ENCODE data around the gene OSBP2.

OSBP2 gene

GRCh38 chr22:30822216-30823014 is 127.7 kb downstream of the OSBP2 start:
- no peak overlapping the region for H2BK120ac ChIP-seq (ENCODE audit: low read depth, low read length)
- H3K27me3 ChIP-seq (ENCODE audit: control insufficient read depth in 1 of 2, insufficient read depth in 1 of 2, low read length in 2 of 2), result peaks cover 19 to 80% of the 10 kb centered on the region in 2 experiments
- H3K4ac ChIP-seq (ENCODE audit: low read depth in 1 of 2, low read length in 2 of 2), result no peak overlapping the region
- no peaks in the 10 kb centered on the region for H3K79me1 ChIP-seq (replicated peaks; ENCODE audit: low read length, poor library complexity, severe bottlenecking)
- H3K14ac ChIP-seq (ENCODE audit: low read length in 2 of 2), result no peak overlapping the region
- no peak overlapping the region for H2BK5ac ChIP-seq (ENCODE audit: low read depth, low read length, poor library complexity, severe bottlenecking)
- H3K18ac ChIP-seq (ENCODE audit: low read depth in 1 of 2, low read length in 2 of 2), result no peak overlapping the region
- H3K36me3 ChIP-seq (ENCODE audit: control insufficient read depth in 1 of 2, insufficient read depth in 2 of 2, low read depth in 1 of 2, low read length in 2 of 2), result peaks cover 0 to 3% of the 10 kb centered on the region in 2 experiments
- H4K91ac ChIP-seq (ENCODE audit: low read length), result no peak overlapping the region
- 7% methylated on average over 59 of the region's 87 CpGs for WGBS
- no peak overlapping the region for H2BK12ac ChIP-seq (ENCODE audit: low read length in 2 of 2)
- peak overlapping the region; percentile 69 for H3K9ac ChIP-seq (ENCODE audit: low read length)
- H2BK15ac ChIP-seq (ENCODE audit: low read depth, poor library complexity, severe bottlenecking), result no peak overlapping the region
- no peak overlapping the region for H2AFZ ChIP-seq (ENCODE audit: low read depth, low read length)
- no peak for DNase-seq
- no peak overlapping the region for H3K27ac ChIP-seq (ENCODE audit: low read length, poor library complexity, severe bottlenecking)
- H3K4me1 ChIP-seq (ENCODE audit: control insufficient read depth, insufficient read depth, low read depth, low read length), result peaks cover 9% of the 10 kb centered on the region
- no peaks in the 10 kb centered on the region for H3K9me3 ChIP-seq (ENCODE audit: control insufficient read depth, low read length)
- H3K4me3 ChIP-seq (ENCODE audit: insufficient read depth in 1 of 2, low read depth in 1 of 2, low read length in 2 of 2), result peak overlapping the region; percentile 42 to 78
- H4K8ac ChIP-seq (ENCODE audit: low read length), result no peak overlapping the region
- H3K23ac ChIP-seq (ENCODE audit: low read length in 2 of 2), result no peak overlapping the region
- no peak overlapping the region for H2AK5ac ChIP-seq (ENCODE audit: low read length, severe bottlenecking)
- peak overlapping the region; percentile 77 for H3K4me2 ChIP-seq (ENCODE audit: low read length, poor library complexity, severe bottlenecking)

- peaks cover 19 to 83% of the 10 kb centered on the region in 2 experiments for H3K27me3 ChIP-seq (ENCODE audit: control insufficient read depth in 1 of 2, insufficient read depth in 1 of 2, low read length in 2 of 2)
Observed at GRCh38 chr22:30823015-30823370, 128.3 kb downstream of the OSBP2 start.

GRCh38 chr22:30824096-30824495 is 129.4 kb downstream of the OSBP2 start:
- no peak overlapping the region for H3K27ac ChIP-seq (ENCODE audit: low read length, poor library complexity, severe bottlenecking)
- H3K14ac ChIP-seq (ENCODE audit: low read length in 2 of 2), result no peak overlapping the region
- H3K36me3 ChIP-seq (ENCODE audit: control insufficient read depth in 1 of 2, insufficient read depth in 2 of 2, low read depth in 1 of 2, low read length in 2 of 2), result peaks cover 0 to 3% of the 10 kb centered on the region in 2 experiments
- H3K23ac ChIP-seq (ENCODE audit: low read length in 2 of 2), result peak overlapping the region in 1 of 2 experiments; percentile 52
- no peak overlapping the region for H2AFZ ChIP-seq (ENCODE audit: low read depth, low read length)
- 93% methylated on average over 5 of the region's 8 CpGs for WGBS
- H3K79me1 ChIP-seq (replicated peaks; ENCODE audit: low read length, poor library complexity, severe bottlenecking), result no peaks in the 10 kb centered on the region
- H3K4me1 ChIP-seq (ENCODE audit: control insufficient read depth, insufficient read depth, low read depth, low read length), result peaks cover 9% of the 10 kb centered on the region
- H3K18ac ChIP-seq (ENCODE audit: low read depth in 1 of 2, low read length in 2 of 2), result no peak overlapping the region
- peaks cover 19 to 84% of the 10 kb centered on the region in 2 experiments for H3K27me3 ChIP-seq (ENCODE audit: control insufficient read depth in 1 of 2, insufficient read depth in 1 of 2, low read length in 2 of 2)
- no peak overlapping the region for H4K91ac ChIP-seq (ENCODE audit: low read length)
- no peak overlapping the region for H2AK5ac ChIP-seq (ENCODE audit: low read length, severe bottlenecking)
- no peak overlapping the region for H2BK120ac ChIP-seq (ENCODE audit: low read depth, low read length)
- no peak overlapping the region for H4K8ac ChIP-seq (ENCODE audit: low read length)
- no peak overlapping the region for H2BK5ac ChIP-seq (ENCODE audit: low read depth, low read length, poor library complexity, severe bottlenecking)
- H3K4me3 ChIP-seq (ENCODE audit: insufficient read depth in 1 of 2, low read depth in 1 of 2, low read length in 2 of 2), result no peak overlapping the region
- no peak overlapping the region for H3K4ac ChIP-seq (ENCODE audit: low read depth in 1 of 2, low read length in 2 of 2)
- H2BK12ac ChIP-seq (ENCODE audit: low read length in 2 of 2), result no peak overlapping the region
- H3K9me3 ChIP-seq (ENCODE audit: control insufficient read depth, low read length), result no peaks in the 10 kb centered on the region
- H2BK15ac ChIP-seq (ENCODE audit: low read depth, poor library complexity, severe bottlenecking), result no peak overlapping the region
- no peak for DNase-seq
- no peak overlapping the region for H3K4me2 ChIP-seq (ENCODE audit: low read length, poor library complexity, severe bottlenecking)
- H3K9ac ChIP-seq (ENCODE audit: low read length), result no peak overlapping the region

More at GRCh38 chr22:30823015-30823370, 128.3 kb downstream of the OSBP2 start:
- no peak overlapping the region for H3K23ac ChIP-seq (ENCODE audit: low read length in 2 of 2)
- 25% methylated on average over 11 of the region's 11 CpGs for WGBS
- no peak overlapping the region for H3K18ac ChIP-seq (ENCODE audit: low read depth in 1 of 2, low read length in 2 of 2)
- no peaks in the 10 kb centered on the region for H3K79me1 ChIP-seq (replicated peaks; ENCODE audit: low read length, poor library complexity, severe bottlenecking)
- no peaks in the 10 kb centered on the region for H3K9me3 ChIP-seq (ENCODE audit: control insufficient read depth, low read length)
- peaks cover 0 to 3% of the 10 kb centered on the region in 2 experiments for H3K36me3 ChIP-seq (ENCODE audit: control insufficient read depth in 1 of 2, insufficient read depth in 2 of 2, low read depth in 1 of 2, low read length in 2 of 2)
- H3K4ac ChIP-seq (ENCODE audit: low read depth in 1 of 2, low read length in 2 of 2), result no peak overlapping the region
- no peak overlapping the region for H2BK12ac ChIP-seq (ENCODE audit: low read length in 2 of 2)
- DNase-seq, result no peak
- peaks cover 9% of the 10 kb centered on the region for H3K4me1 ChIP-seq (ENCODE audit: control insufficient read depth, insufficient read depth, low read depth, low read length)
- H2AFZ ChIP-seq (ENCODE audit: low read depth, low read length), result no peak overlapping the region
- H3K9ac ChIP-seq (ENCODE audit: low read length), result peak overlapping the region; percentile 69
- H3K4me3 ChIP-seq (ENCODE audit: insufficient read depth in 1 of 2, low read depth in 1 of 2, low read length in 2 of 2), result peak overlapping the region in 1 of 2 experiments; percentile 78
- H3K27ac ChIP-seq (ENCODE audit: low read length, poor library complexity, severe bottlenecking), result no peak overlapping the region
- H2BK120ac ChIP-seq (ENCODE audit: low read depth, low read length), result no peak overlapping the region
- H4K8ac ChIP-seq (ENCODE audit: low read length), result no peak overlapping the region
- H2BK15ac ChIP-seq (ENCODE audit: low read depth, poor library complexity, severe bottlenecking), result no peak overlapping the region
- no peak overlapping the region for H4K91ac ChIP-seq (ENCODE audit: low read length)
- H3K4me2 ChIP-seq (ENCODE audit: low read length, poor library complexity, severe bottlenecking), result no peak overlapping the region
- no peak overlapping the region for H2BK5ac ChIP-seq (ENCODE audit: low read depth, low read length, poor library complexity, severe bottlenecking)
- no peak overlapping the region for H3K14ac ChIP-seq (ENCODE audit: low read length in 2 of 2)
- no peak overlapping the region for H2AK5ac ChIP-seq (ENCODE audit: low read length, severe bottlenecking)

- Histone ChIP-seq H3K4me1 (ENCODE audit: control insufficient read depth, insufficient read depth, low read depth, low read length) (peaks cover 9% of the 10 kb centered on the region), H3K4me2 (ENCODE audit: low read length, poor library complexity, severe bottlenecking) (no peak overlapping the region), H3K4me3 (ENCODE audit: insufficient read depth in 1 of 2, low read depth in 1 of 2, low read length in 2 of 2) (no peak overlapping the region), H2BK120ac (ENCODE audit: low read depth, low read length) (no peak overlapping the region), H3K4ac (ENCODE audit: low read depth in 1 of 2, low read length in 2 of 2) (no peak overlapping the region), H3K18ac (ENCODE audit: low read depth in 1 of 2, low read length in 2 of 2) (no peak overlapping the region), H3K27ac (ENCODE audit: low read length, poor library complexity, severe bottlenecking) (no peak overlapping the region), H2BK12ac (ENCODE audit: low read length in 2 of 2) (no peak overlapping the region), H3K9me3 (ENCODE audit: control insufficient read depth, low read length) (no peaks in the 10 kb centered on the region), H4K91ac (ENCODE audit: low read length) (no peak overlapping the region), H2BK15ac (ENCODE audit: low read depth, poor library complexity, severe bottlenecking) (no peak overlapping the region), H2AFZ (ENCODE audit: low read depth, low read length) (no peak overlapping the region), H3K23ac (ENCODE audit: low read length in 2 of 2) (no peak overlapping the region), H2BK5ac (ENCODE audit: low read depth, low read length, poor library complexity, severe bottlenecking) (no peak overlapping the region), H3K79me1 (replicated peaks; ENCODE audit: low read length, poor library complexity, severe bottlenecking) (no peaks in the 10 kb centered on the region), H3K14ac (ENCODE audit: low read length in 2 of 2) (no peak overlapping the region), H3K36me3 (ENCODE audit: control insufficient read depth in 1 of 2, insufficient read depth in 2 of 2, low read depth in 1 of 2, low read length in 2 of 2) (peaks cover 0 to 3% of the 10 kb centered on the region in 2 experiments), H3K27me3 (ENCODE audit: control insufficient read depth in 1 of 2, insufficient read depth in 1 of 2, low read length in 2 of 2) (peaks cover 19 to 82% of the 10 kb centered on the region in 2 experiments), H4K8ac (ENCODE audit: low read length) (no peak overlapping the region), H3K9ac (ENCODE audit: low read length) (no peak overlapping the region), H2AK5ac (ENCODE audit: low read length, severe bottlenecking) (no peak overlapping the region)
- DNase-seq, result no peak
- WGBS, result 94% methylated on average over 8 of the region's 8 CpGs
Observed at GRCh38 chr22:30824711-30825110, 130.0 kb downstream of the OSBP2 start.
